GM19099 (cell line): ENCODE measurements around the gene ABCC6.

Experiments
- POLR2A ChIP-seq: IDR thresholded peaks from 3 replicates; pipeline ENCODE4 v1.6.1; 2011; ENCODE audit warnings: low read depth; ENCODE audit not compliant: insufficient read length; ENCODE audit errors: extremely low read depth

The ABCC6 gene

GRCh38 chr16:16171332-16171919 is 51.9 kb downstream of the ABCC6 start:
- no peak for TF ChIP-seq POLR2A

- TF ChIP-seq POLR2A: no peak
Observed at GRCh38 chr16:16169615-16170014, 53.7 kb downstream of the ABCC6 start.

- TF ChIP-seq POLR2A: no peak
Observed at GRCh38 chr16:16168431-16168830, 54.9 kb downstream of the ABCC6 start.

- TF ChIP-seq POLR2A: no peak
Observed at GRCh38 chr16:16167927-16168326, 55.4 kb downstream of the ABCC6 start.

- no peak for TF ChIP-seq POLR2A
Observed at GRCh38 chr16:16166949-16167348, 56.3 kb downstream of the ABCC6 start.

- no peak for TF ChIP-seq POLR2A
Observed at GRCh38 chr16:16166085-16166484, 57.2 kb downstream of the ABCC6 start.

GRCh38 chr16:16164243-16164642 is 59.1 kb downstream of the ABCC6 start:
- no peak for TF ChIP-seq POLR2A

- TF ChIP-seq POLR2A: no peak
Observed at GRCh38 chr16:16163571-16163970, 59.7 kb downstream of the ABCC6 start.

- no peak for TF ChIP-seq POLR2A
Observed at GRCh38 chr16:16163109-16163508, 60.2 kb downstream of the ABCC6 start.

GRCh38 chr16:16162591-16162990 is 60.7 kb downstream of the ABCC6 start:
- no peak for TF ChIP-seq POLR2A

GRCh38 chr16:16161319-16161718 is 62.0 kb downstream of the ABCC6 start:
- TF ChIP-seq POLR2A: no peak

- no peak for TF ChIP-seq POLR2A
Observed at GRCh38 chr16:16159662-16160061, 63.6 kb downstream of the ABCC6 start.

GRCh38 chr16:16158741-16159374 is 64.4 kb downstream of the ABCC6 start:
- TF ChIP-seq POLR2A: no peak

- no peak for TF ChIP-seq POLR2A
Observed at GRCh38 chr16:16158082-16158658, 65.1 kb downstream of the ABCC6 start.

GRCh38 chr16:16157166-16157565 is 66.1 kb downstream of the ABCC6 start:
- TF ChIP-seq POLR2A: no peak

- TF ChIP-seq POLR2A: no peak
Observed at GRCh38 chr16:16155234-16155633, 68.1 kb downstream of the ABCC6 start.
